HEK293 (cell line): ENCODE measurements around the gene MIA3.

Source experiments
- CTCF ChIA-PET: fragments of 350-600 bp; formaldehyde crosslinking; extraction: SDS; loops from one replicate; lab custom pipeline; 2021; ENCODE audit warnings: antibody characterized with exemption; lab: Yijun Ruan, JAX
- POLR2A ChIA-PET: fragments of 300-600 bp; formaldehyde crosslinking; extraction: SDS; loops from one replicate; lab custom pipeline; 2020; ENCODE audit warnings: antibody characterized with exemption, inconsistent platforms; lab: Yijun Ruan, JAX
- H3K27ac ChIP-seq: fragments of 200-500 bp; sonication (Bioruptor generic); 2 replicates; pipeline ENCODE4 v1.5.1; 2014; ENCODE audit warnings: low read depth, low read length, control low read depth, inconsistent platforms; ENCODE audit errors: extremely low read depth
- H3K36me3 ChIP-seq, 2 experiments: fragments of 200-500 bp in 1 of 2; sonication (Bioruptor generic) in 1 of 2; 1 replicate in 1 of 2; 2 replicates in 1 of 2; pipeline ENCODE4 v1.5.1; 2014 to 2017; ENCODE audit warnings: inconsistent platforms in 2 of 2, low read length in 2 of 2; ENCODE audit not compliant: control insufficient read depth in 2 of 2, insufficient read depth in 1 of 2
- H3K4me1 ChIP-seq: fragments of 200-500 bp; sonication (Bioruptor generic); 2 replicates; pipeline ENCODE4 v1.5.1; 2014; ENCODE audit warnings: mild to moderate bottlenecking, low read length, inconsistent platforms; ENCODE audit not compliant: control insufficient read depth, insufficient read depth
- H3K4me3 ChIP-seq: 2 replicates; pipeline ENCODE4 v1.5.1; 2011; ENCODE audit warnings: low read depth, mild to moderate bottlenecking, control low read depth, low read length, moderate library complexity
- H3K9me3 ChIP-seq: fragments of 200-500 bp; sonication (Bioruptor generic); 2 replicates; pipeline ENCODE4 v1.5.1; 2014; ENCODE audit warnings: low read depth, low read length, inconsistent platforms; ENCODE audit not compliant: control insufficient read depth, insufficient read depth
- EGR2 ChIP-seq: fragments of 450-650 bp; formaldehyde crosslinking; IDR thresholded peaks from 2 replicates; pipeline ENCODE4 v1.5.1; 2016; ENCODE audit warnings: low read depth, missing biosample characterization, missing genetic modification characterization
- ELK4 ChIP-seq: IDR thresholded peaks from 2 replicates; pipeline ENCODE4 v1.6.1; 2011; ENCODE audit warnings: mild to moderate bottlenecking, low read depth, low read length, borderline replicate concordance
- HOXD13 ChIP-seq: sonication (generic); formaldehyde crosslinking; IDR thresholded peaks from 2 replicates; pipeline ENCODE4 v1.8.0; 2022; ENCODE audit warnings: missing genetic modification reagents, borderline replicate concordance
- INSM2 ChIP-seq: fragments of 450-650 bp; formaldehyde crosslinking; IDR thresholded peaks from 2 replicates; pipeline ENCODE4 v1.5.1; 2016; ENCODE audit warnings: missing biosample characterization, missing genetic modification characterization
- PBX3 ChIP-seq: sonication (generic); formaldehyde crosslinking; IDR thresholded peaks from 2 replicates; pipeline ENCODE4 v1.8.1; 2022; ENCODE audit warnings: mild to moderate bottlenecking, moderate library complexity, missing genetic modification reagents
- PRDM1 ChIP-seq: fragments of 450-650 bp; formaldehyde crosslinking; IDR thresholded peaks from 2 replicates; pipeline ENCODE4; 2016; ENCODE audit warnings: missing biosample characterization, missing genetic modification characterization
- SCRT2 ChIP-seq: fragments of 450-650 bp; formaldehyde crosslinking; IDR thresholded peaks from 2 replicates; pipeline ENCODE4 v1.5.1; 2016; ENCODE audit warnings: missing biosample characterization, missing genetic modification characterization
- ZBTB17 ChIP-seq: fragments of 450-650 bp; formaldehyde crosslinking; IDR thresholded peaks from 2 replicates; pipeline ENCODE4 v1.5.1; 2016; ENCODE audit warnings: missing biosample characterization, missing genetic modification characterization
- ZBTB7A ChIP-seq: fragments of 450-650 bp; formaldehyde crosslinking; IDR thresholded peaks from 2 replicates; pipeline ENCODE4 v1.5.1; 2016; ENCODE audit warnings: low read depth, missing biosample characterization, missing genetic modification characterization
- ZFHX2 ChIP-seq: fragments of 450-650 bp; formaldehyde crosslinking; conservative IDR thresholded peaks from 2 replicates; pipeline ENCODE4 v1.5.1; 2016; ENCODE audit warnings: missing biosample characterization, missing genetic modification characterization
- ZNF10 ChIP-seq: fragments of 450-650 bp; formaldehyde crosslinking; IDR thresholded peaks from 2 replicates; pipeline ENCODE4 v1.5.1; 2017; ENCODE audit warnings: missing biosample characterization, missing genetic modification characterization
- ZNF140 ChIP-seq: fragments of 450-650 bp; formaldehyde crosslinking; IDR thresholded peaks from 2 replicates; pipeline ENCODE4 v1.5.1; 2016; ENCODE audit warnings: missing biosample characterization, missing genetic modification characterization
- ZNF148 ChIP-seq: fragments of 450-650 bp; formaldehyde crosslinking; IDR thresholded peaks from 2 replicates; pipeline ENCODE4 v1.5.0; 2017; ENCODE audit warnings: missing biosample characterization, missing genetic modification characterization, borderline replicate concordance
- ZNF19 ChIP-seq: fragments of 450-650 bp; formaldehyde crosslinking; IDR thresholded peaks from 2 replicates; pipeline ENCODE4; 2016; ENCODE audit warnings: missing biosample characterization, missing genetic modification characterization, low read depth
- ZNF398 ChIP-seq: fragments of 450-650 bp; formaldehyde crosslinking; IDR thresholded peaks from 2 replicates; pipeline ENCODE4 v1.5.1; 2017; ENCODE audit warnings: missing biosample characterization, missing genetic modification characterization
- ZNF488 ChIP-seq: fragments of 450-650 bp; formaldehyde crosslinking; IDR thresholded peaks from 2 replicates; pipeline ENCODE4 v1.5.1; 2016; ENCODE audit warnings: missing biosample characterization, missing genetic modification characterization
- ZNF510 ChIP-seq: fragments of 450-650 bp; formaldehyde crosslinking; IDR thresholded peaks from 2 replicates; pipeline ENCODE4 v1.5.1; 2018; ENCODE audit warnings: mild to moderate bottlenecking, missing genetic modification characterization, missing biosample characterization; ENCODE audit not compliant: insufficient replicate concordance
- ZNF626 ChIP-seq: fragments of 450-650 bp; sonication (Bioruptor Pico); formaldehyde crosslinking; IDR thresholded peaks from 2 replicates; pipeline ENCODE4 v1.5.1; 2018; ENCODE audit warnings: missing biosample characterization, missing genetic modification characterization, inconsistent platforms
- ZNF658 ChIP-seq: fragments of 450-650 bp; formaldehyde crosslinking; IDR thresholded peaks from 2 replicates; pipeline ENCODE4; 2016; ENCODE audit warnings: missing biosample characterization, missing genetic modification characterization

MIA3 gene

GRCh38 chr1:222596696-222597095, 21.2 kb upstream of the MIA3 start:
- Histone ChIP-seq H3K4me3 (no peak overlapping the region), H3K36me3 (no peaks in the 10 kb centered on the region), H3K4me1 (no peaks in the 10 kb centered on the region), H3K27ac (no peak overlapping the region), H3K9me3 (no peaks in the 10 kb centered on the region)
- POLR2A ChIA-PET: no interaction called here
- CTCF ChIA-PET: interaction anchor here (1.1 kb wide), 1 partner anchor 38 kb away, joined by 5 read pairs; no protein-coding TSS in a partner anchor
- no peak for TF ChIP-seq ZNF19
- TF ChIP-seq, all 188 proteins: peak for 0

GRCh38 chr1:222600281-222600680, 17.6 kb upstream of the MIA3 start:
- H3K4me1 ChIP-seq: no peaks in the 10 kb centered on the region
- H3K27ac ChIP-seq: no peak overlapping the region
- H3K4me3 ChIP-seq: no peak overlapping the region
- ChIA-PET CTCF (no interaction called here), POLR2A (interaction anchor here (1.0 to 1.1 kb wide), 2 partner anchors 11 to 113 kb away, joined by 3 read pairs; partner anchors contain the start of gene TAF1A)
- H3K36me3 ChIP-seq: no peaks in the 10 kb centered on the region
- H3K9me3 ChIP-seq: no peaks in the 10 kb centered on the region
- TF ChIP-seq ZBTB17 (tag by site-specific recombination): no peak
- TF ChIP-seq PRDM1 (tag by site-specific recombination): no peak
- no peak for TF ChIP-seq ZNF658 (tag by site-specific recombination)
- no peak for TF ChIP-seq ELK4
- TF ChIP-seq EGR2 (tag by site-specific recombination): no peak
- TF ChIP-seq ZFHX2 (tag by site-specific recombination): no peak
- no peak for TF ChIP-seq ZNF626 (tag by site-specific recombination)
- TF ChIP-seq INSM2 (tag by site-specific recombination): no peak
- TF ChIP-seq SCRT2 (tag by site-specific recombination): no peak
- TF ChIP-seq HOXD13 (CRISPR knock-in tag): no peak
- TF ChIP-seq ZNF140: no peak
- no peak for TF ChIP-seq ZNF510 (tag by site-specific recombination)
- no peak for TF ChIP-seq ZNF148 (tag by site-specific recombination)
- no peak for TF ChIP-seq ZNF488
- no peak for TF ChIP-seq ZNF10 (tag by site-specific recombination)
- no peak for TF ChIP-seq ZNF398
- no peak for TF ChIP-seq PBX3 (CRISPR knock-in tag)
- no peak for TF ChIP-seq ZBTB7A (tag by site-specific recombination)
- TF ChIP-seq, all 188 proteins: peak for 0
